Measurements from ENCODE around the gene TPRKB.

DNA sequence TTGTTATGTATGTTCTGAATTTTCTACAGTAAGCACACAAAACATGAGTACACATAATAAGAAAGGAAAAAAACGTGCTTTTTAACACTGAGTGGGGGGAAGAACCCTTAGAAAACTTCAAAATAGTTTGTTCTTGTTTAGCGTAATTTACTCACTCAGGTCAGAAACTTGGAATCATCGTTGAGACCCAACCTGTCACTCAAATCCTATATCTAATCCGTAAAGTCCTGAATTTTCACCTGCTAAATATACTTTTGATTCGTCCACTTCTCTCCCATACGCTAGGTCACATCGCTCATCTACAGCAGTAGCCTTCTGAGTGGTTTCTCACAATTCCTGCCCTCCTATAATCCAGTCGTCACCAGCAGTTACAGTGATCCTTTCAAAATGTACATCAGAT lies 767 bp downstream of the TPRKB start:
- TF ChIP-seq EP300 (IDR thresholded peaks at IDR 0.05) (no peak), POLR2A (IDR thresholded peaks at IDR 0.05) (no peak), CTCF (IDR thresholded peaks at IDR 0.05) (no peak)
